DMS 273 (cell line): Measurements from ENCODE around the gene PRSS53.

ENCODE experiments used
- DNase-seq: peaks from one replicate; lab custom pipeline; 2025; ENCODE audit not compliant: unreplicated experiment; lab: John Stamatoyannopoulos, UW

The PRSS53 gene

DNA sequence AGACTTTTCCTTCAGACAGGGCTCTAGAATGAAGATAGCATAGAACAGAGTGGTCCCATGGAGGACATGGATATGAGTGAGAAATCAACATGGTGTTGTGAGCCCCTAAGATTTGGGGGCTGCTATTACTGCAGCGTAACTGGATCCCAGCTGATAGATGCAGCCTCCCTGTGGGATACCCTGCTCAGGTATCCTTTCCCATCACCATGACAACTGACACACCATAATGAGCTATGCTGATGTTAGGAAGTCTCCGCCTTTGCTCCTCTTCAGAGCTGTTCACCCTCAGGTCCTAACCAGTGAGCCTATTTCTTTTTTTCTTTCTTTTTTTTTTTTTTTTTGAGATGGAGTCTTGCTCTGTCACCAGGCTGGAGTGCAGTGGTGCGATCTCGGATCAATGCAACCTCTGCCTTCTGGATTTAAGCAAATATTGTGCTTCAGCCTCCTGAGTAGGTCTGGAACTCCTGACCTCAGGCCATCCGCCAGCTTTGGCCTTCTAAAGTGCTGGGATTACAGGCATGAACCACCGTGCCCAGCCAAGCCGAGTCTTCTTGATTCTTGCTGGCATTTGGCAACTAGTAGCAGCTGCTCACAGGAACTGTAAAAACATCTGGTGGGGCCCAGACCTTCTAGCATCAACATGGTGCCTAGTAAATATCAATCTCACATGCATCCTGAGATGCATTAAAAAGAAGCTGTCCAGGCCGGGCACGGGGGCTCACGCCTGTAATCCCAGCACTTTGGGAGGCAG is 38.3 kb downstream of the PRSS53 start:
- DNase-seq: peak; percentile 68

GRCh38 chr16:31043898-31044481 is 44.8 kb downstream of the PRSS53 start:
- DNase-seq: no peak

- no peak for DNase-seq
These were observed 45.4 kb downstream of the PRSS53 start for GRCh38 chr16:31043352-31043751.

DNA sequence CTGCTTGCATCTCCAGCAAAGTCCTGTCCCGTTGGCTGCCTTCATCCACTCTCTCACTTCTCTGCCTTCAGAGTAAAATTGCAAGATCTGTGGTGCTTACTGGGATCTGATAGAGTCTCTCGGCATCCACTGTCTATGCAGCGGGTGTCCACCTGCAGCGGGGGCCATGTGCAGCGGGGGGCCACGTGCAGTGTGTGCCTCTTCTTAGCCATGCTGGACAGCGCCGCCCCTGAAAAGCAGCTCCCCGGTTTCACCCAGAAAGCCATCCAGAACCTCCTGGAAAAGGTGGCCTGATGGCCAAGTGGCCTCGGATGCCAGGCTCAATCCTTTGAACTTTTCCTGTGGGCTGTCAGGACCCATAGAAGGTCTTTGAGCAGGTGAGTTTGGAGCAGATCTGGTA is 45.9 kb downstream of the PRSS53 start:
- no peak for DNase-seq

- no peak for DNase-seq
These were observed 49.8 kb downstream of the PRSS53 start for GRCh38 chr16:31038993-31039392.

- DNase-seq: no peak
These were observed 52.1 kb downstream of the PRSS53 start for GRCh38 chr16:31036691-31037090.

DNA sequence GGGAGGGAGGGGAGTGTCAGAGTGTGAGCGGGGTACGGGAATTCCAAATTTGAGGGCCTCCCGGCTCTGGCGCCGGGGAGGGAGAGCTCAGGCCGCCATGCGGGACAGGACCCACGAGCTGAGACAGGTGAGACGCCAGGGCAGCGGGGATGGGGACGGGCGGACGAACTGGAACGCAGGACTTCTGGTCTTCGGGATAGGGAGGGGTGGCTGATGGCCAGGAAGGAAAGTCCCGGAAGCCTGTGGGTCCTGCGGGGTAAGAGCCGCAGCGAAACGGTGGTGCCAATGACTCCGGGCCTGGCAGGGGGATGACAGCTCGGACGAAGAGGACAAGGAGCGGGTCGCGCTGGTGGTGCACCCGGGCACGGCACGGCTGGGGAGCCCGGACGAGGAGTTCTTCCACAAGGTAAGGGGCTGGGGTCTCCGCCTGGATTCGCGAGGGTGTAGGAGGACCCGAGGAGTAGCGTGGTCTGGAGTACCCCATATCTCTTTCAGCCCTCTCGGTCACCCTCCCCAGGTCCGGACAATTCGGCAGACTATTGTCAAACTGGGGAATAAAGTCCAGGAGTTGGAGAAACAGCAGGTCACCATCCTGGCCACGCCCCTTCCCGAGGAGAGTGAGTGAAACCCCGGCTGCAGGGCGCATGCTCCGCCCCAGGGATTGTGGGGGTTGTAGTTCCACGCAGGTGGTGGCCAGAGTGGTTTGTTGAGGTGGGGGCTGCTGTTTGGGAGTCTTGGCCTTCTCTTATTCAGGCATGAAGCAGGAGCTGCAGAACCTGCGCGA is 54.8 kb downstream of the PRSS53 start:
- DNase-seq: peak; percentile 95
